T-helper 2 cell treated with Interferon-gamma antibody and Interleukin-4, amounts not matched to agents 5 μg/mL and 100 μg/mL, for 36 hours (primary cell): Measurements from ENCODE around the gene TXNDC16.
"Not testable (repeated sequence)": the region's sequence is repeated elsewhere in the genome, so short reads cannot be mapped to it uniquely, and the experiment has no call there.

Experiments used
- DNase-seq: peaks from one replicate; pipeline ENCODE4 v3.0.0; 2021; ENCODE audit warnings: low spot score
- H3K27ac Mint-ChIP-seq: one replicate; pipeline ENCODE4 v1.8.0; 2021; ENCODE audit warnings: mild to moderate bottlenecking, mixed read lengths
- H3K27me3 Mint-ChIP-seq: one replicate; pipeline ENCODE4 v1.8.0; 2021; ENCODE audit warnings: low read depth, mixed read lengths
- H3K36me3 Mint-ChIP-seq: one replicate; pipeline ENCODE4 v1.8.0; 2021; ENCODE audit warnings: low read depth, mixed read lengths
- H3K4me1 Mint-ChIP-seq: one replicate; pipeline ENCODE4 v1.8.0; 2021; ENCODE audit warnings: low read depth, mixed read lengths
- H3K4me3 Mint-ChIP-seq: one replicate; pipeline ENCODE4 v1.8.0; 2022; ENCODE audit warnings: mild to moderate bottlenecking, moderate library complexity, mixed read lengths
- H3K9me3 Mint-ChIP-seq: one replicate; pipeline ENCODE4 v1.8.0; 2021; ENCODE audit warnings: mixed read lengths

TXNDC16 gene

DNA sequence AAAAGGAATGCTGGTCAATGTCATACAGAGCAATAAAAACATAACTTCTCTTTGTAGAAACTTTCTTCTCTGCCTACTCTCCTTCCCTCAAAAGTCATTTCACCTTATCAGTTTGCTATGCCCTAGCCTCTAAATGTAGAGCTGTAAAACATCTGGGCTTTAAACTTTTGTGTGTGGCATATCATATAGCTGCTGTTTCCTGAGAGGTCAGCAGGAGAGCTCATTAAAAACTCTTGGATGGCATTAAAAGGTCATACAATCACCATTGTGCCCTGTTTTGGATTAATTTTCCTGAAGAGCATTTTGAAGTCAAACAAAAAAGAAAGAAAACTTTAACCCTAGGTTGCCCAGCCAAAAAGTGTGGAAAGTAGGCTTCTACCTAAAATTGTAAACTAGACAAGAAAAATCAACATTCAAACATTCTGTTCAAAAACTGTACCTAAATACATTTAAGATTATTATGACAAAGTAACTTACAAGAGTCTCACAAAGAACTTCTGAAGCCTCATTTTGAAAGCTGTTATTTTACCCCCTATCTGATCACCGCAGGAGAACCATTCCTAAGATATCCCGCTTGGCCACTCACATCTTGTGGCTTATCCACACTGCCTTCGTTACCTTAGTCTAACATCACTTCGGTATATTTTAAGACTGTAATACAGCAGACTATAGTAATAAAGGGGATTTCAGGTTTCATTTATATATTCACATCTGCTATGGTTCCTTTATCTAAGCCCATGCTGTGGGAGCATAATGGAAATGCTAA is 38.1 kb downstream of the TXNDC16 start:
- no peak overlapping the region for H3K27ac Mint-ChIP-seq
- H3K9me3 Mint-ChIP-seq, result no peaks in the 10 kb centered on the region
- H3K4me1 Mint-ChIP-seq, result no peaks in the 10 kb centered on the region
- no peak for DNase-seq
- peaks cover 3% of the 10 kb centered on the region for H3K36me3 Mint-ChIP-seq
- H3K27me3 Mint-ChIP-seq, result no peaks in the 10 kb centered on the region
- H3K4me3 Mint-ChIP-seq, result no peak overlapping the region

DNA sequence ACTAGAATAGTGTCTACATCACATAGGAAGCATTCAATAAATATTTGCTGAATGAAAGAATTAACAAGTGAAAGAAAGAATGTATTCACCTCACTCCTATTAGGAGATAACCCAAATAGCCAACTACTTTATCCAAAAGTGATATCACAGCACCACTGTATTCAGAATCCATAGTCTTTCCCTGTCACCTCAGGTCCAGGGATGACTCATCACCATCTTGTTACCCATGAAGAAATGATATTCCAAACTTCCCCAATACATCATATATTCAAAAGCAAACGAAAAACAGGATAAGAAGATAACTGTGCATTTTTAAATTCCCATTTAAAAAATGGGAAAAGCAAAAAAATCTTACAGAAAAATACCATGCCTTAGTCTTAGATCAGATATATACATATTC is 39.1 kb downstream of the TXNDC16 start:
- no peak overlapping the region for H3K4me3 Mint-ChIP-seq
- H3K27me3 Mint-ChIP-seq, result no peaks in the 10 kb centered on the region
- no peaks in the 10 kb centered on the region for H3K9me3 Mint-ChIP-seq
- no peak overlapping the region for H3K27ac Mint-ChIP-seq
- DNase-seq, result no peak
- H3K36me3 Mint-ChIP-seq, result peaks cover 6% of the 10 kb centered on the region
- no peaks in the 10 kb centered on the region for H3K4me1 Mint-ChIP-seq

DNA sequence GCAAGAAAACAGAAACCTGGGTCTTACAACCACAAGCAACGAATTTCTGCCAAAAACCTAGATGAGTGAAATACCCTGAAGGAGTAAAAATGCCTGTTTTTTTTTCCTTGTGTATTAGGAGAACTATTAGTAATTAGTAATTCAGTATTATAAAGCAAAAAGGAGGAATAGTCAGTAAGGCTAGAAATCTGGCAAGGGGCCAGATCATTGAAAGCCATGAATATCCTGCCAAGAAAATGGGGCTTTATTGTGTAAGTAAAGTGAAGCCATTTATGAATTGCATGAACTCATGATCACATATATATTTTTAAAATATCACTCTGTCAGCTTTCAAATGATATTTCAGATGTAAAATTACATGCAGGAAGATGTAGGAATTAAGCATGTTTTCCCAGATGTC is 57.9 kb downstream of the TXNDC16 start:
- Mint-ChIP-seq H3K36me3 (peaks cover 37% of the 10 kb centered on the region), H3K27me3 (no peaks in the 10 kb centered on the region), H3K4me1 (no peaks in the 10 kb centered on the region), H3K4me3 (no peak overlapping the region), H3K9me3 (peaks cover 21% of the 10 kb centered on the region), H3K27ac (no peak overlapping the region)
- no peak for DNase-seq

DNA sequence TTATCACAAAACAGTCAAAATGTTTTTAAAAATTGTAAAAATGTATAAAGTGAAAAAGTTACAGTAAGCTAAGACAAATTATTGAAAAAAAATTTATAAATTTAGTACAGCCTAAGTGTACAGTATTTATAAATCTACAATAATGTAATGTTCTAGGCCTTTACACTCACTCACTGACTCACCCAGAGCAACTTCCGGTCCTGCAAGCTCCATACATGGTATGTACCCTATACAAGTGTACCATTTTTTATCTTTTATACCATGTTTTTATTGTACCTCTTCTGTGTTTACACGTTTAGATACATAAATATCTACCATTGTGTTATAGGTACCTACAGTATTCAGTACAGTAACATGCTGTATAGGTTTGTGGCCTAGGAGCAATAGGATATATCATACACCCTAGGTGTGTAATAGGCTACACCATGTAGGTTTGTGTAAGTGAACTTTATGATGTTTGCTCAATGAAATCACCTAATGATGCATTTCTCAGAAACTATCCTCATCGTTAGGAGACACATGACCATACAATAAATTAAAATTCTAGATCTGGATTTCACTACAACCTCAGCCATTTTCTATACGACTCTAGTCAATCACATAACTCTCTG is 66.8 kb downstream of the TXNDC16 start:
- Mint-ChIP-seq H3K36me3 (peaks cover 12% of the 10 kb centered on the region), H3K4me3 (no peak overlapping the region), H3K27ac (no peak overlapping the region), H3K27me3 (no peaks in the 10 kb centered on the region), H3K4me1 (peaks cover 8% of the 10 kb centered on the region), H3K9me3 (no peaks in the 10 kb centered on the region)
- no peak for DNase-seq

DNA sequence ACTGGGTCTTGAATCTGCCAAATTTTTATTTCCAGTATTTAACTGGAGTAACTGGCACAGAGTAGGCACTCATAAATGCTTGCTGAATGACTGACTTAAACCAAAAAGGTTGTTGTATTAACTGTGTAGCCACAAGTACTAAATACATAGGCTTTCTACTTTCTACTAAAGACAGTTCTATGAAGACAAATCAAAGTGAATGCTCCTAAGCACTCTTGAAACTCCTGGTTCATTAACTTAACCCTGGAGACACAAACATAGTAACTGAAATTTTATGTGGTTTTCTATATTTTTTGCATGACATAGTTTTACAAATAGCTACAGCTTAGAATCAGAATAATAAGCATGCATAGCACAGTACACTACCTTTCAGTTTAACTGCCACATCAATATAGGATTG is 70.4 kb downstream of the TXNDC16 start:
- Mint-ChIP-seq H3K27ac (no peak overlapping the region), H3K36me3 (peaks cover 44% of the 10 kb centered on the region), H3K27me3 (no peaks in the 10 kb centered on the region), H3K4me1 (peaks cover 14% of the 10 kb centered on the region), H3K4me3 (no peak overlapping the region), H3K9me3 (peaks cover 20% of the 10 kb centered on the region)
- no peak for DNase-seq

DNA sequence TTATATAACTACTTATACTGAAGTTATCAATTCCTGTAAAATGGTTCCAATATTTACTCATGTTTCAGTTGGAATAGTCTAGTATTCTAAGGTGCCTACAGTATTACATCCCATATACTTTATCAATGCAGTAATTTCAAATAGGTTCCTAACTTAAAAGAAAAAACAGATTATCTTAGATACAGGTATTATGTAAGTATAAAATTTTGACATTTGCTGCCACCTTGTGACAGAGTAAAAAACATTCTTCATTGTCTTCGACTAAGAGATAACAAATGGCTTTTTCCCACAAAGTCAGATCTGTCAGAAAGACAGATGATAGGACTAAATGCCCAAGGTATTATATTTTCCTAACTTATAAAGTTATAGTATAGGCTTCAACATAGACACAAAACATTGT is 78.7 kb downstream of the TXNDC16 start:
- Mint-ChIP-seq H3K4me1 (peaks cover 28% of the 10 kb centered on the region), H3K36me3 (peaks cover 47% of the 10 kb centered on the region), H3K9me3 (peaks cover 26% of the 10 kb centered on the region), H3K4me3 (no peak overlapping the region), H3K27me3 (no peaks in the 10 kb centered on the region), H3K27ac (no peak overlapping the region)
- DNase-seq, result no peak

DNA sequence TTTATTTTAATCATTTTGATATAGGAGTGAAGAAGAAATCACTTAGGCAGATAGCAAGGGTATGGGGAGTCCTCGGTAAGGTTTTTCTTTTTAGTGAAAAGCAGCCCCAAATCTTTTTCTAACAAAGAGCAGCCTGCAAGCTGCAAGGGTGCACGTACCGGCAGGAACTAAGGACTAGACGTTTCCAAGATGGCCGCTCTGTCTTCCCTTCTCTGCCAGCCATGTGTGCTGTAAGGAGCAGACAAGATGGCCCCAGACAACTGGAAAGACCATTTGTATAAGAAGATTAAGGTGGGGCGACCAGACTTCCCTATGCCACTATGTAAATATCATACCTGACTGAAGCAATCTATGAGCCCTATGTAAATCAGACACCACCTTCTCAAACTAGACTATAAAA is 79.6 kb downstream of the TXNDC16 start:
- Mint-ChIP-seq H3K27me3 (no peaks in the 10 kb centered on the region), H3K36me3 (peaks cover 41% of the 10 kb centered on the region), H3K4me1 (peaks cover 31% of the 10 kb centered on the region), H3K27ac (no peak overlapping the region), H3K9me3 (peaks cover 18% of the 10 kb centered on the region), H3K4me3 (no peak overlapping the region)
- DNase-seq, result no peak

DNA sequence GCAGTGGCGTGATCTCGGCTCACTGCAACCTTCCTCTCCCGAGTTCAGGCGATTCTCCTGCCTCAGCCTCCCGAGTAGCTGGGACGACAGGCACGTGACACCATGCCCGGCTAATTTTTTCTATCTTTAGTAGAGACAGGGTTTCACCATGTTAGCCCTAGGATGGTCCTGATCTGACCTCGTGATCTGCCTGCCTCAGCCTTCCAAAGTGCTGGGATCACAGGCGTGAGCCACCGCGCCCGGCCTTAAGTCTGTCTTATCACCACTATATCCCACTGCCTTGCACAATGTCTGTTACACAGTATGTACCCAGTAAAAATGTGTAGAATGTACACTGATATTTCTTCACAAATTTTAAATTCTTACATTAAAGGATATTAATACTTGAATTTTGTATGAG is 80.1 kb downstream of the TXNDC16 start:
- peaks cover 14% of the 10 kb centered on the region for H3K9me3 Mint-ChIP-seq
- peaks cover 36% of the 10 kb centered on the region for H3K36me3 Mint-ChIP-seq

DNA sequence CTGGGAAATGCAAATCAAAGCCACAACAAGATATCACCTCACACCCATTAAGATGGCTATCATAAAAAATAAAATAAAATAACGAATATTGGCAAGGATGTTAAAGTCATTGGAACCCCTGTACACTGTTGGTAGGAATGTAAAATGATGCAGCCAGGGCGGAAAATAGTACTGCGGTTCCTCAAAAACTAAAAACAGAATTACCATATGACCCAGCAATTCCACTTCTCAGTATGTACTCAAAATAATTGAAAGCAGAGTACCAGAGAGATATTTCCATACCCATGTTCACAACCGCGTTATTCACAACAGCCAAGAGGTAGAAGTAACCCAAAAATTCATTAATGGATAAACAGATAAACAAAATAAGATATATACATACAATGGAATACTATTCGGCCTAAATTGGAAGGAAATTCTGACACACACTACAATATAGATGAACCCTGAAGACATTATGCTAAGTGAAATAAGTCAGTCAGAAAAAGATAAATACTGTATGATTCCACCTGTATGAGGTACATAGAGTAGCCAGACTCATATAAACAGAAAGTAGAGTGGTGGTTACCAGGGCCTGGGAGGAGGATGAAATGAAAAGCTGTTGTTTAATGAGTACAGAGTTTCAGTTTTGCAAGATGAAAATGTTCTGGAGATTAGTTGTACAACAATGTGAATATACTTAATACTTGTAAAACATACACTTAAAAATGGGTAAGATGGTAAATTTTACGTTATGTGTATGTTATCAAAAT is 84.6 kb downstream of the TXNDC16 start:
- peak overlapping the region; percentile 49 for H3K27ac Mint-ChIP-seq
- H3K36me3 Mint-ChIP-seq, result peaks cover 34% of the 10 kb centered on the region
- no peak for DNase-seq
- no peak overlapping the region for H3K4me3 Mint-ChIP-seq
- no peaks in the 10 kb centered on the region for H3K27me3 Mint-ChIP-seq
- peaks cover 38% of the 10 kb centered on the region for H3K4me1 Mint-ChIP-seq
- H3K9me3 Mint-ChIP-seq, result peaks cover 4% of the 10 kb centered on the region

More for the DNA sequence above, 80.1 kb downstream of the TXNDC16 start:
- H3K27ac Mint-ChIP-seq, H3K27me3 Mint-ChIP-seq, DNase-seq, H3K4me3 Mint-ChIP-seq: not testable (repeated sequence)
- H3K4me1 Mint-ChIP-seq, result peaks cover 36% of the 10 kb centered on the region

DNA sequence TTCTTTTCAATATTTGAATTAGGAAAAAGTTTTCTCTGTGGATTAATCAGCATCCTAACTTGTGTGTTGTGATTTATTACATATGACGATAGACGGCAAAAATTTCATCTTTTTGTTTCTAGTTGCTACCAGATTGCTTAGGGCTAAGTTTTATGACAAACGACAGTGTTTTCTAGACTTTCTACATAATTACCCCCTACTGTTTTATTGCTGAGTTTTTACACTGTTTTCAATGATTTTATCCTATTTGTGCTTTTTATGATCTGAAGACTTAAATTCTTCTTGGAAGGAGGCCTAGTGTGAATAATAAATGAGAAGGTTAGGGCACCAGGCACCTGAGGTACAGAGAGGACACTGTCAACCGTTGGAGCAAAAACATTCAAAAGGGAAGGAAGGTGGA is 88.1 kb downstream of the TXNDC16 start:
- no peak for DNase-seq
- Mint-ChIP-seq H3K4me1 (peaks cover 26% of the 10 kb centered on the region), H3K27ac (no peak overlapping the region), H3K9me3 (peaks cover 9% of the 10 kb centered on the region), H3K36me3 (peaks cover 45% of the 10 kb centered on the region), H3K27me3 (no peaks in the 10 kb centered on the region), H3K4me3 (no peak overlapping the region)

DNA sequence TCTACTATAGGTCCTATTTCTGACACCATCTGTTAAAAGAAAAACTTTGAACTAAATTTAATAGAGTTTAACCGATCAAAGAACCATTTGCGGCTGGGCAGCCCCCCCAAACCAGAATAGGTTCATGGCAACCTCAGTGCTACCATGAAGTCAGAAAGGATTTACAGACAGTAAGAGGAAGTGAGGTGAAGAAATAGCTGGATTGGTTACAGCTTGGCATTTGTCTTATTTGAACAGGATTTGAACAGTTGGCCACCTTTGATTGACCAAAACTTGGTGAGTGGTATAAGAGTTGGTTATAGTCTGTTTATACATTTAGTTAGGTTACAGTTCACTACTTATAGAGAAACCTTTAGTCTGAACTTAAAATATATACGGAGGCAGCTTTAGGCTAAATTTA is 88.9 kb downstream of the TXNDC16 start:
- Mint-ChIP-seq H3K27ac (no peak overlapping the region), H3K36me3 (peaks cover 44% of the 10 kb centered on the region), H3K4me1 (peaks cover 27% of the 10 kb centered on the region), H3K4me3 (no peak overlapping the region), H3K9me3 (peaks cover 9% of the 10 kb centered on the region), H3K27me3 (no peaks in the 10 kb centered on the region)
- no peak for DNase-seq

DNA sequence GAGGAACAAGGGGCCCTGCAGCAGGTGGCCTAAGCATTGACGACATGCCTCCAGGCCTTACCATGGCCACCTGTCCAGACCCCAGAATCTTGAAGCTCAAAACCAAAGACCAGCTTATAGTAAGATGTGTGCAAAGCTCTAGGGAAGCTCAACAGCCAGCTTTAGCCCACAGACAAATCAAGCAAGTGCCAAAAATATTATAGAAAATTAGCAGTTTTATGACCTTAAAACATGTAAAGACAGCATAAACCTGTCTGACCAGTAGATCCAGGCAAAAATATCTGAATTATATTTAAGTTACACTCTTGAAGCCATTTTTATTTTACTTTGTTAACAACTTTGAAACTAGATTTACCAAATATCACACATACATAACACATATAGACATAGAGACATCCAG is 90.6 kb downstream of the TXNDC16 start:
- no peak for DNase-seq
- Mint-ChIP-seq H3K4me3 (no peak overlapping the region), H3K9me3 (peaks cover 9% of the 10 kb centered on the region), H3K27ac (no peak overlapping the region), H3K4me1 (peaks cover 19% of the 10 kb centered on the region), H3K36me3 (peaks cover 46% of the 10 kb centered on the region), H3K27me3 (no peaks in the 10 kb centered on the region)

DNA sequence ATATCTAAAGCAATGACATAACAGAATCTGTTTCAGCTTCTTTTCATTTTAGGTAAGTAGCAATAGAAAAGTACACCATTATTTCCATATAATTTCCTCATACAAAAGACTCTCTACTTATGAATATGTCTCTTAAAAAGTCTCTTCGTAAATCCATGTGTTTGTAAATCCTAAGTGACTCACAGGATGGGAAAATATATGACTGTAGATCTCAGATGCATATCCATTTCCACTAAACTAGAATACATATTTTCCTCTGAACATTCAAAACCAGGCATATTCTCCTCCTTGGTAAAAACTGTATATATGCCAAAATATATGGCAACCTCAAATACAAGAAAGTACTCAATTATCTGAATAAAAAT is 93.6 kb downstream of the TXNDC16 start:
- Mint-ChIP-seq H3K27me3 (no peaks in the 10 kb centered on the region), H3K4me1 (peaks cover 12% of the 10 kb centered on the region), H3K27ac (no peak overlapping the region)

DNA sequence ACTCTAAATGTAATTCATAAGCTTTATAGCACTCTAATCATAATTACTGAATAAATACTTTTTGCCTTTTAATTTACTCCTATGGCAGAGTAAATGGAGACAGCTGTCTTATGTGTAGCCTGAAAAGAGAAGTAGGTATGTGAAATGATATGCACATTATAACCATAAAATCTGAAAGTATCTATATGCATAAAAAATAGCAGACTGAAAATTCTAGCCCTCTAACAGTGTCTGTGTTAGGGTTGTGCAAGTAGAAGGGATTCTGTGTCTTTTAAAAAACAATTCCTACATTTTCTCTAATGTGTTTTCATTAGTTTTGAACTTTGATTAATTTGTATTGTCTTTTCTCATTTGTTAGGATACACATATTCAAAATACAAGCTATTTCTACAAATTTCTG is 94.9 kb downstream of the TXNDC16 start:
- peaks cover 12% of the 10 kb centered on the region for H3K4me1 Mint-ChIP-seq
- H3K27me3 Mint-ChIP-seq, result no peaks in the 10 kb centered on the region
- H3K27ac Mint-ChIP-seq, result no peak overlapping the region
- H3K9me3 Mint-ChIP-seq, result peaks cover 8% of the 10 kb centered on the region
- H3K36me3 Mint-ChIP-seq, result peaks cover 47% of the 10 kb centered on the region
- DNase-seq, result no peak
- no peak overlapping the region for H3K4me3 Mint-ChIP-seq

More for the DNA sequence above, 93.6 kb downstream of the TXNDC16 start:
- Mint-ChIP-seq H3K36me3 (peaks cover 48% of the 10 kb centered on the region), H3K9me3 (peaks cover 5% of the 10 kb centered on the region), H3K4me3 (no peak overlapping the region)
- DNase-seq, result no peak
